Brain microvascular endothelial cell (primary cell): ENCODE results near the gene FHOD1.

ENCODE experiments used
- DNase-seq: peaks from one replicate; pipeline ENCODE4 v3.0.0-alpha.2; 2020
- H3K27ac ChIP-seq: fragments of 250-450 bp; sonication (Bioruptor Pico); 2 replicates; pipeline ENCODE4 v1.5.1; 2020; ENCODE audit warnings: mild to moderate bottlenecking, moderate library complexity
- H3K27me3 ChIP-seq: fragments of 250-450 bp; sonication (Bioruptor Pico); replicated peaks from 2 replicates; pipeline ENCODE4 v1.5.1; 2020; ENCODE audit warnings: mild to moderate bottlenecking
- H3K36me3 ChIP-seq: fragments of 250-450 bp; sonication (Bioruptor Pico); replicated peaks from 2 replicates; pipeline ENCODE4 v1.5.1; 2020; ENCODE audit warnings: mild to moderate bottlenecking
- H3K4me3 ChIP-seq: 2 replicates; pipeline ENCODE4 v1.5.1; 2011; ENCODE audit warnings: low read depth, mild to moderate bottlenecking, control low read depth, low read length, moderate library complexity
- in situ Hi-C: cut with HindIII; loops from 2 replicates; pipeline ENCODE4 v1.10.0; 2017; ENCODE audit warnings: low sequenced_read_pairs, low pct_ligation_motif_present
- TF ChIP-seq, protein P1 (sequence below): IDR thresholded peaks from 2 replicates; pipeline ENCODE4 v1.5.1; 2011; ENCODE audit warnings: low read depth, mild to moderate bottlenecking, moderate library complexity, low read length, control low read depth, inconsistent platforms; ENCODE audit errors: missing control alignments

The FHOD1 gene

DNA sequence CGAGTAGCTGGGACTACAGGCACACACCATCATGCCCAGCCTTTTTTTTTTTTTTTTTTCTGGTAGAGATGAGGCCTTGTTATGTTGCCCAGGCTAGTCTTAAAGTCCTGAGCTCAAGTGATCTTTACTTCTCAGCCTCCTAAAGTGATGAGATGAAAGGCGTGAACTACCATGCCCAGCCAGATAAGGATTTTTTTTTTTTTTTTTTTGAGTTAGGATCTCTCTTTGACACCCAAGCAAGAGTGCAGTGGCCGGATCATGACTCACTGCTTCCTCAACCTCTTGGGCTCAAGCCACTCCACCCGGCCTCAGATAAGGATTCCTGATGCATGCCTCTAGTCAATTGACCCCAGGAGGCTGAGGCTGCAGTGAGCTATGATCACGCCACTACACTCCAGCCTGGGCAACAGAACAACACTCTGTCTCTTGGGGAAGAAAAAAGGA is 20.9 kb upstream of the FHOD1 start:
- TF ChIP-seq, protein P1, sequence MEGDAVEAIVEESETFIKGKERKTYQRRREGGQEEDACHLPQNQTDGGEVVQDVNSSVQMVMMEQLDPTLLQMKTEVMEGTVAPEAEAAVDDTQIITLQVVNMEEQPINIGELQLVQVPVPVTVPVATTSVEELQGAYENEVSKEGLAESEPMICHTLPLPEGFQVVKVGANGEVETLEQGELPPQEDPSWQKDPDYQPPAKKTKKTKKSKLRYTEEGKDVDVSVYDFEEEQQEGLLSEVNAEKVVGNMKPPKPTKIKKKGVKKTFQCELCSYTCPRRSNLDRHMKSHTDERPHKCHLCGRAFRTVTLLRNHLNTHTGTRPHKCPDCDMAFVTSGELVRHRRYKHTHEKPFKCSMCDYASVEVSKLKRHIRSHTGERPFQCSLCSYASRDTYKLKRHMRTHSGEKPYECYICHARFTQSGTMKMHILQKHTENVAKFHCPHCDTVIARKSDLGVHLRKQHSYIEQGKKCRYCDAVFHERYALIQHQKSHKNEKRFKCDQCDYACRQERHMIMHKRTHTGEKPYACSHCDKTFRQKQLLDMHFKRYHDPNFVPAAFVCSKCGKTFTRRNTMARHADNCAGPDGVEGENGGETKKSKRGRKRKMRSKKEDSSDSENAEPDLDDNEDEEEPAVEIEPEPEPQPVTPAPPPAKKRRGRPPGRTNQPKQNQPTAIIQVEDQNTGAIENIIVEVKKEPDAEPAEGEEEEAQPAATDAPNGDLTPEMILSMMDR, result no peak
- peak; percentile 96 for DNase-seq
- H3K27ac ChIP-seq, result peak overlapping the region; percentile 13
- no peaks in the 10 kb centered on the region for H3K27me3 ChIP-seq
- H3K36me3 ChIP-seq, result no peaks in the 10 kb centered on the region
- H3K4me3 ChIP-seq, result no peak overlapping the region
- in situ Hi-C loops, result no loop called here

GRCh38 chr16:67265834-67266233 is 18.6 kb upstream of the FHOD1 start:
- Histone ChIP-seq H3K27me3 (no peaks in the 10 kb centered on the region), H3K4me3 (no peak overlapping the region), H3K27ac (no peak overlapping the region), H3K36me3 (no peaks in the 10 kb centered on the region)
- TF ChIP-seq, protein P1, result no peak
- DNase-seq, result no peak
- in situ Hi-C loops, result no loop called here

- in situ Hi-C loops, result no loop called here
- H3K27ac ChIP-seq, result no peak overlapping the region
- no peaks in the 10 kb centered on the region for H3K27me3 ChIP-seq
- H3K36me3 ChIP-seq, result no peaks in the 10 kb centered on the region
- TF ChIP-seq, protein P1, result no peak
- no peak overlapping the region for H3K4me3 ChIP-seq
- DNase-seq, result no peak
These were observed 17.6 kb upstream of the FHOD1 start for GRCh38 chr16:67264866-67265265.

- Histone ChIP-seq H3K27ac (no peak overlapping the region), H3K36me3 (no peaks in the 10 kb centered on the region), H3K27me3 (no peaks in the 10 kb centered on the region), H3K4me3 (no peak overlapping the region)
- no peak for DNase-seq
- in situ Hi-C loops, result no loop called here
- TF ChIP-seq, protein P1, result peak; percentile 58
These were observed 17.0 kb upstream of the FHOD1 start for GRCh38 chr16:67264277-67264676.

DNA sequence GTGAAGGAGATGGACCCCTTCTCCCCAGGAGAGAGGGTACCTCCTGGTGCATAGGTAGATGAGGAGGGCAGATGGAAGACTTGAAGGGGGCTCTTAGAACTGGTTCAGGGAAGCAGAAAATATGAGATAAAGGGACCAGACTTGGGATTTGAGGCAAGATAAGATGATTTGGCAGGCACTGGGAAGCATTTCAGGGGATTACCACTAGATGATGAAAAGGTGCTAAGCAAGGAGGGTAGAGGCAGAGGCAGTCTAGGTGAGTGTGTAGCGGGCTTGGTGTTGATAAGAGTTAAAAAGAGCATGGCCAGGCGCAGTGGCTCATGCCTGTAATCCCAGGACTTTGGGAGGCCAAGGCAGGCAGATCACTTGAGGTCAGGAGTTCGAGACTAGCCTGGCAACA is 15.9 kb upstream of the FHOD1 start:
- in situ Hi-C loops, result no loop called here
- TF ChIP-seq, protein P1, result no peak
- Histone ChIP-seq H3K27me3 (no peaks in the 10 kb centered on the region), H3K36me3 (no peaks in the 10 kb centered on the region), H3K27ac (no peak overlapping the region), H3K4me3 (no peak overlapping the region)
- no peak for DNase-seq

DNA sequence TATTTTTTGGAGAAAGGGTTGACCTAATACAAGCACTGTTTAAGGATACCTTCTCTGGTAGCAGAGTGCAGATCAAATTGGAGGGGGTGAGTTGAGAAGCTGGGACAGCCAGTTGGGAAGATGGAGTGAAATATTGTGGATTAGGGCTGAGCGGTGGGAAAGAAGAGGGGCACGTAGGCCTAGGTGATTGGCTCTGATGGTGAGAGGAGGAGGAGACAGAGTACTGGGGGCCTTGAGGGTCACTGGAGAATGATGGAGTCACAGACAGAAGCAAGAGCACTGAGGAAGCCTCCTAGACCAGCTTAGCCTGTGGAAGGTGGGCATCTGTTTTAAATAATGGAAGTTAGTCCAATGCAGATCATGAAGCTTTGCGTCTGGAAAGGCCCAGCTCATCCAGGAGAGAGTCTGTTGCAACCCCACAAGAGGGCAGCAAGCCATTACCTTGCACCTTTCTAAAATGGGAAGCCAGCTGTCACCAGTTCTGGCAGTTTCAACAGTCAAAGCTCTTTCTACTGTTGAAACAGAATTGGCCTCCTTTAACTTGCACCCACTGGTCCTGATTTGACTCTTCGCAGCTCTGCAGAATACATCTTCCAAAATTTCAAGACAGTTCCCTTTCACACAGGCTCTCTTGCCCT is 13.3 kb upstream of the FHOD1 start:
- in situ Hi-C loops, result no loop called here
- Histone ChIP-seq H3K36me3 (no peaks in the 10 kb centered on the region), H3K4me3 (no peak overlapping the region), H3K27ac (no peak overlapping the region), H3K27me3 (no peaks in the 10 kb centered on the region)
- TF ChIP-seq, protein P1, result peak; percentile 83
- DNase-seq, result peak; percentile 45
